DMS79 treated with DMSO at 0.1 percent for 48 hours (cell line): ENCODE measurements around the gene EDAR.
A peak's percentile ranks its signal among the peaks of the same experiment; 100 is the strongest.

ENCODE experiments used
- DNase-seq: peaks from one replicate; lab custom pipeline; 2025; lab: John Stamatoyannopoulos, UW

Gene EDAR

GRCh38 chr2:108940156-108940555 is 48.9 kb downstream of the EDAR start:
- DNase-seq, result no peak

- no peak for DNase-seq
These were observed 50.8 kb downstream of the EDAR start for GRCh38 chr2:108938077-108938710.

GRCh38 chr2:108937367-108938017 is 51.5 kb downstream of the EDAR start:
- no peak for DNase-seq

GRCh38 chr2:108936866-108937265 is 52.2 kb downstream of the EDAR start:
- no peak for DNase-seq

GRCh38 chr2:108936076-108936864 is 52.8 kb downstream of the EDAR start:
- DNase-seq, result no peak

GRCh38 chr2:108935271-108935741 is 53.7 kb downstream of the EDAR start:
- peak; percentile 57 for DNase-seq

- peak; percentile 53 for DNase-seq
These were observed 54.3 kb downstream of the EDAR start for GRCh38 chr2:108934583-108935245.

GRCh38 chr2:108934151-108934550 is 54.9 kb downstream of the EDAR start:
- no peak for DNase-seq

- DNase-seq, result peak; percentile 63
These were observed 55.3 kb downstream of the EDAR start for GRCh38 chr2:108933691-108934117.

GRCh38 chr2:108932736-108933332 is 56.2 kb downstream of the EDAR start:
- no peak for DNase-seq

GRCh38 chr2:108931372-108931771 is 57.6 kb downstream of the EDAR start:
- no peak for DNase-seq

- peak; percentile 22 for DNase-seq
These were observed 59.1 kb downstream of the EDAR start for GRCh38 chr2:108929807-108930425.

GRCh38 chr2:108928660-108929377 is 60.2 kb downstream of the EDAR start:
- no peak for DNase-seq

- peak; percentile 31 for DNase-seq
These were observed 60.9 kb downstream of the EDAR start for GRCh38 chr2:108927936-108928659.

- DNase-seq, result no peak
These were observed 61.6 kb downstream of the EDAR start for GRCh38 chr2:108927405-108927804.

- DNase-seq, result no peak
These were observed 62.2 kb downstream of the EDAR start for GRCh38 chr2:108926561-108927380.

- no peak for DNase-seq
These were observed 63.3 kb downstream of the EDAR start for GRCh38 chr2:108925735-108926134.

- DNase-seq, result no peak
These were observed 63.7 kb downstream of the EDAR start for GRCh38 chr2:108925286-108925685.

- no peak for DNase-seq
These were observed 64.3 kb downstream of the EDAR start for GRCh38 chr2:108924580-108925251.
